Hippocampal formation (tissue), 2 donors: Measurements from ENCODE around the gene FLT3LG.
A peak's percentile ranks its signal among the peaks of the same experiment; 100 is the strongest.

ENCODE experiments used
- DNase-seq, 2 donors: peaks; one replicate each; lab custom pipeline; 2025; lab: John Stamatoyannopoulos, UW

Gene FLT3LG

DNA sequence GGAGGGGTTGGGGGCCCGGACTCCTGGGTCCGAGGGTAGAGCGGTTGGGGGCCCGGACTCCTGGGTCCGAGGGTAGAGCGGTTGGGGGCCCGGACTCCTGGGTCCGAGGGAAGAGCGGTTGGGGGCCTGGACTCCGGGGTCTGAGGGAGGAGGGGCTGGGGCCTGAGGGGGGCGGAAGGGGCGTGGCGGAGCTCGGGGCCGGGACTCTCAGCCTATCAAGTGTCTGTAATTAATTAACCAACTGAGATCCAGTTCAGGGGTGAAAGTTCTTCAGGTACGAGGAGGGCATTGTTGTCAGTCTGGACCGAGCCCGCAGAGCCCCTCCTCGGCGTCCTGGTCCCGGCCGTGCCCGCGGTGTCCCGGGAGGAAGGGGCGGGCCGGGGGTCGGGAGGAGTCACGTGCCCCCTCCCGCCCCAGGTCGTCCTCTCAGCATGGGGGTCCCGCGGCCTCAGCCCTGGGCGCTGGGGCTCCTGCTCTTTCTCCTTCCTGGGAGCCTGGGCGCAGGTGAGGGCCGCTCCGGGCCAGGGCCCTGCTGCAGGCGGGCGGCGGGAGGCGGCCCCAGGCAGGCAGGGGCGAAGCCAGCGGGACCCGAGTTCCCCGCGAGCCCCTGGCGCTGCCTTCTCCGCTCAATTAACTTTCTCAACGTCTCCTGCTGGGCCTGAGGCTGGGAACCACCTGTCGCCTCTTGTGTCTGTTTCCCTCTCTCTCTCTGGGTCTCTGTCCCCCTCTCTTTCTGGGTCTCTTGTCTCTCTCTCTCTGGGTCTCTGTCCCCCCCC is 39.1 kb downstream of the FLT3LG start:
- DNase-seq = peak in 1 of 2 donors; percentile 15

- DNase-seq = no peak
These were observed 39.7 kb downstream of the FLT3LG start for GRCh38 chr19:49513746-49514118.

- no peak for DNase-seq
These were observed 40.1 kb downstream of the FLT3LG start for GRCh38 chr19:49514151-49514550.

DNA sequence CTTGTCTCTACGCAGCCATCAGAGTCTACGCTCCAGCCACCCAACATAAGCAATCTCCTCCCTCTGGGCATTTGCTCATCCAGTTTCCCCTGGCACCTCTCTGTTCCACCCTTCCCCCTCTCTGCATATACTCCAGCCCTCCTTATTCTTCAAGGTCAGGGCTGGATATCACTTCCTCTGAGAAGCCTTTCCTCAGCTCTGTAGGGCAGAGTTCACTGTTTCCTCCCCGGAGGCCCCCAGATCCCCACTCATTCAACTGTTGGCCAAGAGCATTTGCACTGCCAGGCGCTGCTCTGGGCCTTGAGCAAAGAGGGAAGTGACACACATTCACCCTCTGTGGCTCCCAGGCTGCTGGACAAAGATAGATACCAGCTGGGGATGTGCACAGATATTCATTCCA is 41.8 kb downstream of the FLT3LG start:
- DNase-seq = peak in 1 of 2 donors; percentile 17

- no peak for DNase-seq
These were observed 44.0 kb downstream of the FLT3LG start for GRCh38 chr19:49518033-49518432.

DNA sequence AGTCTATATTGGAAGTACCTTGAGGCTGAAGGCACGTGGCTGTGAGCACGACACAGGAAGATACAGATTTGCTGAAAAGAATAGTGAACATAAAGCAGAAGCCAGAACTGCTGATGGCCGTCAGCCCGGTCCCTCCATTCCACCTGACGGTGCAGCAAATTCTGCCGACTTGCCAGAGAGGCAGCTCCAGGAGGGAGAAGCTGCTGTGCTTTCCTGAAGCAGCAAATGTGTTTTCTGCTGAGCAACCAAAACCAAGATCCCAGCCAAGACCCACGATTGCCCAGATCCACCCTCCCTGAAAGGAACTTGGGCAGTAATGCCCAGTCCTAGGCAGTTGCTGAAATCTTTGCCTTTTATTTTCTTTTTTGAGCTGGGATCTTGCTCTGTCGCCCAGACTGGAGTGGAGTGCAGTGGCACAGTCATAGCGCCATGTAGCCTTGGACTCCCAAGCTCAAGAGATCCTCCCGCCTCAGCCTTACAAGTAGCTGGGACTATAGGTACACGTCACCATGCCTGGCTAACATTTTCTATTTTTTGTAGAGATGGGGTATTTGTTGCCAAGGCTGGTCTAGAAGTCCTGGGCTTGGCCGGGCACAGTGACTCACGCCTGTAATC is 46.8 kb downstream of the FLT3LG start:
- peak in 1 of 2 donors; percentile 29 for DNase-seq

DNA sequence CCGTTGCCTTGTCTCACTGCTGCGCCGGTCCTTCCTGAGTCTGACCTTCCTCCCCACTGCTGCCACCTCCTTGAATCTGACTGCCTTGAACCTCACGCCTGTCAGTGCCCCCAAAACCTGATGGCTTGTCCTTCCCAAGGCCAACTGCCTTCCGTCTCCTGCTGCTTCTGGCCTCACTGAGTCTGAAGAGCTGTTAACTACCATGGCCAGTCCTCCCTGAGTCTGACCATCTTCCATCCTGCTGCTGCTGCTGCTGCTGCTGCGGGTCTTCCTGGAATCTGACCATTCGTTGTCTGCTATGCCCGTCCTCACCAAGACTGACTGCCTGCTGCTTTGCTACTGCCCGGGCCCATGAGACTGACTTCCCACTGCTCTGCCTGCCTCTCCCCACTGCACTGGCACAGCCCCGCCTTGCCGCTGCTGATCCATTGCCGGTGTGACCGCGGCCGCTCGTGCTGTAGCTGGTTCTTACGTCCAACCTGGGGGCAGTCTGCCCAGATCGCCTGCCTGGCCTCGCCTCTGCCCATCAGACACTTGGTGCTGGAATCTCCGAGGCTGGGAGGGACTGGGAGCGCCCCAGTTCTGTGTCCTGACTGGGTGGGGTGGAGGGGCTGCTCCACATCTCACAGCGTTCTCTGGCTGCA is 50.9 kb downstream of the FLT3LG start:
- no peak for DNase-seq

DNA sequence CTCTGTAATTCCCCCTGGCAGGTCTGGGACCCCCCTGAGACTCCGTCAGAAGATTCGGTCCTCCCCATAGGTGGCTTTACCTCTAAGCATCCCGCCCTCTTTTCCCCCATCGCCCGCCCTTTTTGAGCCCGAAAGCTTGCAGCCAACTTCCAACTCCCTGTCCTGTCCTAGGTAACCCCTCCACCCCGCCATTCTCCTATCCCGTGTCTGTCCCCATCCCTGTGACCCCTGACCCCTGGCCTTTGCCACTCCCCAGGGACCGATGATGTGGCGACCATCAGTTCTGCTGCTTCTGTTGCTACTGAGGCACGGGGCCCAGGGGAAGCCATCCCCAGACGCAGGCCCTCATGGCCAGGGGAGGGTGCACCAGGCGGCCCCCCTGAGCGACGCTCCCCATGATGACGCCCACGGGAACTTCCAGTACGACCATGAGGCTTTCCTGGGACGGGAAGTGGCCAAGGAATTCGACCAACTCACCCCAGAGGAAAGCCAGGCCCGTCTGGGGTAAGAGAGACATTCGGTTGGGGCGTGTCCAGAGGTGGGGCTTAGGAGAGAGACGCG is 54.3 kb downstream of the FLT3LG start:
- no peak for DNase-seq

DNA sequence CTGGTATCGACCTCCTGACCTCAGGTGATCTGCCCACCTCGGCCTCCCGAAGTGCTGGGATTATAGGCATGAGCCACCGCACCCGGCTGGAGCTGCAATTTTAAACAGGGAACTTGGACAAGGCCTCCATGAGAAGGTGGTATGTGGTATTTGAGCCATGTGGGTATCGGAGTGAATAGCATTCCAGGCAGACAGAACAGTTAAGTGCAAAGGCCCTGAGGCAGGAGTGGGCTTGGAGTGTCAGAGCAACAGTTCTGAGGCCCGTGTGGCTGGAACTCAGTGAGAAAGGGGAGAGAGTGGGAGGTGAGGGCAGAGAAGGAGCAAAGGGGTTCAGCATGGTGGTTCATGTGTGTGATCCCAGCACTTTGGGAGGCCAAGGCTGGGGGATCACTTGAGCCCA is 56.7 kb downstream of the FLT3LG start:
- DNase-seq = no peak

- peak in 1 of 2 donors; percentile 61 for DNase-seq
These were observed 59.8 kb downstream of the FLT3LG start for GRCh38 chr19:49533551-49534488.

DNA sequence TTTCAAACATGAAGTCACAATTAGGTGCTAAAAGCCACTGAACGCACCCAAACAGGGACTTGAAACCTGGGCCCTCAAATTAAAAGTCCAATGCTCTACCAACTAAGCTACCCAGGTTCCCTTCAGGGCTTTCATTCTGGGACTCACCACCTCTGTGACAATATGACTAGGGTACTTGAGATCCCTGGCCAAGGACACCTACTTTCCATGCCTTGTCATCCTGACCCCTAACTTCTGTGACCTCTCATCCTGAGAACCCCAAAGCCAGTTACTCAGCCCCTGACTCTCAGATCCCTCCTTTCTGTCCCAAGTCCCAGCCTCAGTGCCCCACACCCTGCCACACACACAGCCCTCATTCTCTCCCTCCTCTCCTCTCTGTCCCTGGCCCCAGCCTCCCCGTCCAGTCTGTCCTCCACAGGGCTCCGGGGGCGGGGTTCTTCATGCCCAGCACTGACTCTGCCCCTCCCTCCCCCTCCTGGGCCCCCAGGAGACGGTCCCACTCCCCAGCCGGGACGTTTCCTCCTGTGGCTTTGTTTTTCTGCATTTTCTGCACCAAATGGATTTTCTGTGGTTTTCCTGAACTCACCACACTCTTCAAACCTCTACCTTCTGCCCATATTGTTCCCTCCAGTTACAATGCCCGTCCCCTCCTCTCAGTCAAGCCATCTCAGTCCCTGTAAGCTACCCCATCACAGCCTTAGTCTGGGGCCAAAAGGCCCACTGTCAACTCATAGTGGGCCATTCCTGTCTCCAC is 60.8 kb downstream of the FLT3LG start:
- DNase-seq = no peak
